HK-2 (cell line): ENCODE data around the gene HLA-DRB1.
"Not testable (repeated sequence)": the region's sequence is repeated elsewhere in the genome, so short reads cannot be mapped to it uniquely, and the experiment has no call there.

ENCODE experiments used
- DNase-seq: peaks from one replicate; pipeline ENCODE4 v3.0.0-alpha.2; 2018; ENCODE audit not compliant: unreplicated experiment

Gene HLA-DRB1

DNA sequence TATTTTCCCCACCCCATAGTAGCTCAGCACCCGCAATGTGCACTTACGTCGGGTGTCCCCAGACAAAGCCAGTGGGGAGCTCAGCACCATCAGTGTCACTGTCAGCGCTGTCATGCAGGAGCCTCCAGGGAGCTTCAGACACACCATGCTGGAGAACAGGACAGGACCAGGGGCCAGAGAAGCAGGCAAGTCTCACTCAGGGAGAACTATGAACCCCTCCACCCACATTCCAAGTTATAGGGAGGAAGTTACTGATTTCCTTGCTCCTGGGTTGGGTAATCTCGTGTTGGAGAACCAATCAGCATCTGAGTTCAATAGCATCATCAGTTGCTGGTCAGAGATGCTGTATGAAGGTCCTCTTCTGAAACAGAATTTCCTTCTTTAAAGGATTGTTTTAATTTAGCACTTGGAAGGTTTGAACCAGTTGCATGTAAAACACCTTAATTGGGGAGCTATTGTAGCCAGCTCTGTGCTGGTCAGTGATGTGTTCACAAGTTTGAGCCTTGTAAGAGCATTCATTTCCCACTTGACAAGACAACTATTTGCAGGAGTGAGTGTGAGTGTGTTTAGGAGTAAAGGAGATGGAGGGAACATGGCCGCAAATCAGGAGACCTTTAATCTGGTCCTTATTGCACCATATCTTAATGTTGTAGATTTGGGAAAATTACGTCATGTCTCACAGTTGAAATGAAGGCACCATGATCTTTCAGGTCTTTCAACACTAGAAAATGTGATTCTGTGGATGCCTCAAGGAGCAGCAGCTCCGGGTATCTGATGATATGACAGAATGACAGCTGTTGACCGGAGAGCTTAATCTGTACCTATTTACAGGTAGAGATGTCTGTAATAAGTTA lies at the start of gene HLA-DRB1:
Gene HLA-DRB1 (minus strand): TSS at position 253 of the 854 bp plus-strand sequence. CDS start 106 bp downstream, at position 147.
- no peak for DNase-seq

DNA sequence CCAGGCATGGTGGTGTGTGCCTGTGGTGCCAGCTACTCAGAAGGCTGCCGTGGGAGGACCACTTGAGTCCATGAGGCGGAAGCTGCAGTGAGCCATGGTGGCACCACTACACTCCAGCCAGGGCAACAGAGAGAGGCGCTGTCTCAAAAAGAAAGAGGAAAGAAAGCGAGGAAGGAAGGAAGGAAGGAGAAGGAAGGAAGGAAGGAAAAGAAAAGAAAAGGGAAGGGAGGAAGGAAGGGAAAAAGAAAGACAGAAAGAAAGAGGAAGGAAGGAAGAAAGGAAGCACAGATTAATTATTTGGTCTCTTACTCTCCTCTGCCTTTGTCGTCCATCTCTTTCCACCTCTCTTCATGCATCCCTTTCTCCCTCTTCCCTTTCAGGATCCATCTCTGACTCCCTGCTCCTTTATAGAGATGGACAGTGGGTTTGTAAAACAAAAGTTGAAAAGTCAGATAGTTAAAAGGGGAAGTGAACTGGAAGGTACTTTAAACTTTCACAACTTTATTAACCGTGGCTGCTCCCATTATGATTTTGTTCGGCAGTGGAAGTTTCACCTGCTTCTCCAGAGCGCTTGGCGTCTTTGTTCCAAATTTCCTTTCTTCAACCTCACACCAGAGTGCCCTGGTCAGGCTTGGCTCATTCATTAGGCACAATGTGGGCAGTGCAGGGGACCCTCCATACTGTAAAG lies 49.0 kb upstream of the HLA-DRB1 start:
- no peak for DNase-seq

DNA sequence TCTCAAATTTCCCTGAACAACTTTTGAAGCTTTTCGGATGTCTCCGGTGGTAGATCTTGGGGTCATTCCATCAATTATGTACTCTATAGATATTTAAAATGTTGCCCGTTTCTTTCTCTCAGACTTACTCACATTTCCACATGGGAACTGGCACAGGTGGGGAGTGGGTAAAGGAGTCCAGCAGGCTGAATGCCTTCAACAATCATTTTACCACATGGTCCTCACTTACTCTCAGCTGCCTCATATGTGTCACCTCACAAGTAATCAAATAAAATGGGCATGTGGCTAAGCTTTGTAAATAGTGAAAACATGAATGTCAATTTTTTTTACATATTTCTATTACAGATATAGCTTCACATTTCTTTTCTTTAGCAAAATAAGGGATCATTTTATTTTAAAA lies 48.2 kb upstream of the HLA-DRB1 start:
- no peak for DNase-seq

DNA sequence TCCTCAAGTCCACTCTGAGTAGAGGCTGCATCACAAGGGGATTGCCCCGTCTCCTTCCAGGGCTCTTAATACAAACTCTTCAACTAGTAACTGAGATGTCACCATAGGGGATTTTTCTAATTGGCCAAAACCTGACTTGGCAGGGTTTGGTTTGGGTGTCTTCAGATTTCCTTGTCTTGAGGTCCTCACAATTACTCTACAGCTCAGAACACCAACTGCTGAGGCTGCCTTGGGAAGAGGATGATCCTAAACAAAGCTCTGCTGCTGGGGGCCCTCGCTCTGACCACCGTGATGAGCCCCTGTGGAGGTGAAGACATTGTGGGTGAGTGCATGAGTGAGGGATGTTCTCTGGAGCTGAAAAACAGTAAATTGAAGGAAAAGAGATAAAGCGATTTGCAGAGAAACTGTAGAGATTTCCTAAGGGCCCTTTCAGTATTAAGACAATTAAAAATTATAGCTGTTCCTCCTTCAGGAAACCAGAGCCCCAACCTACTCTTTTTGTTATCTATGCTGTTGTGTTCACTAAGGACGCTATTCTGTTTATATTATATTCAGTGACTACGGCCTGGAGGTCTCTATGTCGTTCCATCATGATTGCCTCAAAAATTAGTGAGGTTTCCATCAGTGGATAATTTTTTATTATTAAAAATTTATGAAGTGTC lies 47.7 kb upstream of the HLA-DRB1 start, which contains the start of gene HLA-DQA1:
Gene HLA-DQA1 (plus strand): TSS at position 188 of the 662 bp plus-strand sequence. CDS start 53 bp downstream, at position 241.
- no peak for DNase-seq

DNA sequence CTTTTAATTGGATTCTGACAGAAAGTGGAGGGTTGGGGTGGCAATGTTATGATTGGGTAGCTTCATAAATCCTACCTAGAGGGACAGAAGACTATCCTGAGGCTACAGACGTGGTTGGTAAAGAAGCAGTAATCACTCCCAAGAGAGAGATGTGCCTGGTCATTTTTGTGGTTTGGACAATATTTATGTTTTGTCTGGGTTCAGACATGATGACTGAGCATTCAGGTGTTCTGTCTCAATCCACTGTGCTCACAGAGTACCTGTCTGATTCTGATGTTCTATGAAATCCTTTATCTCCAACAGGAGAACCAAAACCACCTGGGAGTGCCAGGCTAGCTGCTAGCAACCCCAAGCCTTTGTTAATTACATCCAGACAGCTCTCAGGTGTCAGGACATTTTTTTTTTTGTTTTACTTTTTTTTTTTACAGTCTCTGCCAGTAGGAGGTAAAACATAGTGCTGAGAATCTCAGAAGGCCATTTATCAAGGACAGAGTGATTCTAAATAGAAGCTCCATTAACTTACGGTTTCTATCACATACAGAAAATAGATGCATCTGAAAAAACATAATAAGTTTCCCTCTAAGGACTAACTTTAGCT lies 46.0 kb upstream of the HLA-DRB1 start:
- DNase-seq, result no peak

DNA sequence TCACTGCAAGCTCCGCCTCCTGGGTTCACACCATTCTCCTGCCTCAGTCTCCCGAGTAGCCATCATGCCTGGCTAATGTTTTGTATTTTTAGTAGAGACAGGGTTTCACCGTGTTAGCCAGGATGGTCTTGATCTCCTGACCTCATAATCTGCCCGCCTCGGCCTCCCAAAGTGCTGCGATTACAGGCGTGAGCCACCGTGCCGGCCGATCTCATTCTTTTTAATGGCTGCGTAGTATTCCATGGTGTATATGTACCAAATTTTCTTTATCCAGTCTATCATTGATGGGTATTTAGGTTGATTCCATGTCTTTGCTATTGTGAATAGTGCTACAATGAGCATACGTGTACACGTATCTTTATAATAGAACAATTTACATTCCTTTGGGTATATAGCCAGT lies 40.1 kb upstream of the HLA-DRB1 start:
- DNase-seq, result not testable (repeated sequence)

DNA sequence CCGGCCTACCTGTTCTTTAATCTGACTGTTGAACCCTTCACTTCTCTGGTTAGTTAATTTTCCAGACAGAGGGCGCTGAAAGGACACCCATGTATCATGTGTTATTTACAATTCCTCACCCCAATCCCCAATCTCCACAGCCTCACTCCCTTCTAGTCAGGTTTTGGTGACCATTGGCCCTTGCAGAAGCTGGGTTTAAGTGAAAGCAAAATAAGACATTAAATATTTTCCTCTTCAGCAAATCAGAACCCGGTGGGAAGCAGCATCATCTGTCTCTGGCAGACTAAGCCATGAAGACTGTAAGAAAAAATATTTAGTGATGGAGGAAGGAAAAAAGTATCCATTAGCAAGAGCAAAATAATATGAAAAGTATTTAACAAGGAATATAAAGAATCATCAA lies 38.2 kb upstream of the HLA-DRB1 start:
- DNase-seq, result no peak

DNA sequence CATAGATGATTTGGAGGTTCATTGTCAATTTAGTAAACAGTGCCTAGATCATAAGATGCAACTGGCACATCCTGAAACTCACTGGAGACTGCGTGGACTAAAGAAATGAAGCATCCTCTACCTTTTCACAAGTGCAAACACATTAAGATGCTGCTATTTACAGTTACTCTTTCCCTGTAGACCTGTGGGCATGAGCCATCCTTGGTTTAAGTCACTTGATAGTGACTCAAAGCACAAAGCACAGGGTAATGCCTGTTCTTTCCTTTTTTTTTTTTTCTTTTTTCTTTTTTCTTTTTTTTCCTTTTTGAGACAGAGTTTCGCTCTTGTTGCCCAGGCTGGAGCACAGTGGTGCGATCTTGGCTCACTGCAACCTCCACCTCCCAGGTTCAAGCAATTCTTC lies 37.6 kb upstream of the HLA-DRB1 start:
- DNase-seq, result no peak

DNA sequence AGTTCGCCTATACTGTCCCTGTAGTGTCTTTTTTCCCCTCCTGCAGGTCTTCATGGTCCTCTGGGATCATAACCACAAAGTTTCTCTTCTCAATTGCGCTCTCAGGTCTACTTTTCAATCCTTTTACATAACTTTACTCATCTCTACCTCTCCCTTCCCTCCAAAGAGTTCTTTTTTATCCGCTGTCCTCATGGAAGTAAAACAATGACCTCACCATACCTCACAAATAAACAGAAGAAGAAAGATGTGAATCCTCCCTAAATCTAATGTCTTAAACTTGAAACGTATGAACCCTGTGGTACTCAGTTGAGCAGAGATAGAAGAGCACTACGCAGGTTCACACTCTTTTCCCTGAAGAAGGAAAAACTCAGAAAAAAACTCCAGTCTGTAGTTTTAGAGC lies 35.5 kb upstream of the HLA-DRB1 start:
- DNase-seq, result no peak

DNA sequence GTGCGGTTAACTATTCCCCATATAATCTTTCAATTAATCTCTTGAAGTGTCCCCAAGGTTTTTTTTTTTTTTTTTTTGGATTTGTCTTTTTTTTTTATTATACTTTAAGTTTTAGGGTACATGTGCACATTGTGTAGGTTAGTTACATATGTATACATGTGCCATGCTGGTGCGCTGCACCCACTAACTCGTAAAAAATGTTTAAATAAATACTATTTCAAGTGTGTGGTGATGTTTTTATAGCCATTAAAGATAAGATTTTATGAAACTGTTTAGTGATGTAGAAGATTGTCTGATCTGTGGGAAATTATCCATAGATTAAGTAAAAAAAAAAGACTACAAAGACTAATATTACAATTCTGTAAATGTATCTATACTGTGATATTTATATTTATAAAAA lies 34.9 kb upstream of the HLA-DRB1 start:
- no peak for DNase-seq

DNA sequence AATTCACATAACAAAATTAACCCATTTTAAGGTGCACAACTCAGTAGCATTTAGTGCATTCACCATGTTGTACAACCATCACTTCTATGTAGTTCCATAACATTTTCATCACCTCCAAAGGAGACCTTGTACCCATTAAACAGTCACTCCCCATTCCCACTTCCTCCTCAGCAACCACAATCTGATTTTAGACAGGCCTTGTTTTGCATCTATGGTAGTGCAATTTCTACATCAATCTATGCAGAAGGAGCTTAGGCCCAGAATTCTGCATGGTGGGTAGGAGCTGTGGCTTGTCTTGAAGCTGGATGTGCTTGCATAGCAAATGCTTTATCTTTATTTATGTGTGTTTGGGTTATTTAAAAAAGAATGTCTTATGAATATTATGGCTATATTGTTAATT lies 34.0 kb upstream of the HLA-DRB1 start:
- DNase-seq, result no peak

DNA sequence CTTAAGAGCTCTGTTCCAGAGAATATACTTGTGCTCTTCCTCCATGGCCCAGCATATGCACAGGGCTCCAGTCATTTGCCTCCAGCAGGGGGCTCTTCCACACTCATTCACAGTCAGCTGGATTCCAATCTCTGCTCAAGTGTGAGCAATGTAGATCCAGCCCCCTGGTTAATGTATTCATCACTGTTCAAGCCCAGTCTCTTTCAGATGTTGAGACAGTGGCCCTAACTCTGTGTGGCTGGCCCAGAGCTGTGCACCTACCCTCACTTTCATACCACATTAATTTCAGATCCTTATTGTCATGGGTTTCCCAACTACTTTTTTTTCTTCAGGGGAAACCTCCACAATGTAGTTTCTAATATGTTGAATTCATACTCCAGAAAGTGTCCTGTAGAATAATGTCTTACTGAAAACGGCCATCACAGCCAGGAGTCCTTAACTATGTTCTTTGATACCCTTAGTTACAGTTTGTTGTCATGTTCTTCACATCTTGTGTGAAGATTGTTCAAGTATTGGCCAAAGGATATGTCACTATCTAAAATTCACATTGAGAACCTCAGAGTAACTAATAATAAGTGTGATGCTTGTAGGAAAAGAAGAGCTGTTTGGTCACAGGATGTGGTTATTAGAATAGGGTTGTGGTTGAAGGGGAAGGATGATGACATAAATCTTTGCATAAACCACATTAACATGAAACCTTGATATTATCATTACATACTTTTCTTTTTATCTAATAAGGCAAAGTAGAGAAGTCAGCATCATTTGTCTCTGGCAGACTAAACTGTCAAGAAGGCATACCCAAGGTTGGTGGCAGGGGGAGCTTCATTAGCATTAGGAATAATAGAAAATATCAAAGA lies 33.1 kb upstream of the HLA-DRB1 start:
- peak; percentile 38 for DNase-seq

DNA sequence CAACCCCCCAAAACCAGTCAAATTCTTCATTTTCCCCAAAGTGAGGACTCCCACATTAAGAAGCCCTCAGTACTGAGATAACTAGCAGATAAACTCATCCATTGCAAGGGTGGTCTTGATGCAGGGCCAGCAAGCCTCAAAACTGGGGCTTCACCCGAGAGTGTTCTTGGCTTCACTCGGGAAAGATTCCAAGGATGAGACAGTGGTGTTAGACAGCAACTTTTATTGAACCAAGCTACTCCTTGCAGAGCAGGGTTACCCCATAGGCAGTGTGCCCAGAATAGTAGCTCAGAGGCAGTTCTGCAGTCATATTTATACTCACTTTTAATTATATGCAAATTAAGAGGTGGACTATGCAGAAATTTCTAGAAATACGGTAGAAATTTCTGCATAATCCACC lies 31.7 kb upstream of the HLA-DRB1 start:
- DNase-seq, result no peak

DNA sequence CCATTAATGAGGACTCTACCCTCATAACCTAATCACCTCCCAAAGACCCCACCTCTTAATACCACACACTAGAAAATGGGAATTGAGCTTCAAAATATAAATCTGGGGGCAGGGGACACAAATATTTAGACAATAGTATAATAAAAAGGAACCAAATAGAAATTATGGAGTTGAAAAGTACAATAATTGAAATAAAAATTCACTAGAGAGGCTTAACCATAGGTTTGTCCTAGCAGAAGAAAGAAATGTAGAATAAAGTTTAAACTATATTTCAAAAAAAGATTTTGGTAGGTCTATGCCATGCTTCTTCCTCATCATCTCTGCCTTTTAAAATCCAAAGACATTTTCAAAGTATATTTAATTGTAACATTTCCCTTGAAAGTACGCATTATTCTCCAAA lies 28.1 kb upstream of the HLA-DRB1 start:
- no peak for DNase-seq

DNA sequence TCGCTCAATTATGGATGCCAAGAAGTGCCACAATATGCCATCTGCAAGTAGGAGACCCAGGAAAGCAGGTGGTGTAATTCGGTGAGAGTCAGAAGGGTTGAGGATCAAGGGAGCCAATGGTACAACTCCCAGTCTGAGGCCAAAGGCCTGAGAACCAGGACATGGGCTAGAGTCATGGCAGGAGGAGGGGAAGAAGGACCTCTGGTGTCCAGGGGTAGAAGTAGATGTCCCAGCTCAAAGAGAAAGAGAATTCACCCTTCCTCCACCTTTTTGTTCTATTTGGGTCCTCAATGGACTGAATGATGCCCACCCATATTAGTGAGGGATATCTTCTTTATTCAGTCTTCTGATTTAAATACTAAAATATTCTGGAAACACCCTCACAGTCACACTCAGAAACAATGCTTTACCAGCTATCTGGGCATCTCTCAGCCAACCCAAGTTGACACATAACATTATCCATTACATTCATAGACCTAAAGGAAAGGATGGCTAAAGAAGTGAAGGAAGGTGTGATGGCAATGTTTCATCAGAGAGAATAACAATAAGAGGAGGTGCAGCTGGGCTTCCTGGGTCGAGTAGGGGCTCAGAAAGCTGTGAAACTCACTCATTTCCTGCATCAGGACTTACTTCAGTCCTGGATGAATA lies 26.4 kb upstream of the HLA-DRB1 start:
- no peak for DNase-seq

DNA sequence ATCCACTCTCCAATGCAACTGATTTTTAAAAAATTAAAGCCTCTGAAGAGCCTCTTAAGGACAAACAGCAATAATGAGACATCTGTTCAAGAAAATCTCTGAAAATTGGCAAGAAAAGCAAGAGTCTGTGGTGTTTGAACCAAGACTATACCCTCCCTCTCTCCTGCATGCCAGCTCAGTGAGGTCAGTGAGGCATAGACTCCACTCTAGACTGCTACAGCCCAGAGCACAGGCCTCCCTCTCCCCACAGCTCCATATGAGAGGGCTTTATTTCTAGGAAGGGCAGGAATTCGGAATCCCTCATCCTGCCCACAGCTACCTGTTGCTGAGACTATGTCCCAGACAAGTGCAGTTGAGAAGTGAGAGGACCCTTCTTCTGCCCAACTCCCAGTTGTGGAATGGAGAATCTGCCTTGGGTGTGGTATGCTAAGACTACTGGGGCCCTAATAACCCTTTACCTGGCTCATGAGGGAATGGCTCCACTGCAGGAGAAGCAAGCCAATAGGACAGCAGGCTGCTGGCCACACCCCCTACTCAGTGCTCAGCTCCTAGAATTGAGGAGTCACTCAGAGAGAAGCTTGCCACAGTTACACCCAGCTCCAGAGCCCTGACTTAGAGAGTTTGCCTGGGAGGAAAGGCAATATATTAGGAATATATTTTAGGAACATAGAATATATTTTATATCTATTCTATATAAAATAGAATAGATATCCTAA lies 24.9 kb upstream of the HLA-DRB1 start:
- no peak for DNase-seq

DNA sequence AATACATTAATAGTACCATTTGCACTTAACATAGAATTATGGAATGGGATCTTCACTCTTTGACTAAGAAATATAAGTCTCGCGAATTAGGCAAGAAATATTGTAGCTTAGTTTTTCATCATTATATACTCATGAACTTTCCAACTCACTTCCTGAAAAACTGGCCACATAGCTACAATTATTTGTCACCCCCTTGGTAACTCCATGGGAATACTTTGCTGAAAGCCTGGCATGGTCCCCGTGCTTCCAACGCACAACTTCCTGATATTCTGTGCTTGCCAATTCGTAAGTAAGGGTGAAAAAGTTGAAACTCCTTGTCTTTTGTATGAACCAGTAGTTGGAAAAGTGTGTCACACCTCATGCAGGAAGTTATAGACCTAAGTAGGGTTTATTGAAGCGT lies 23.8 kb upstream of the HLA-DRB1 start:
- DNase-seq, result no peak

DNA sequence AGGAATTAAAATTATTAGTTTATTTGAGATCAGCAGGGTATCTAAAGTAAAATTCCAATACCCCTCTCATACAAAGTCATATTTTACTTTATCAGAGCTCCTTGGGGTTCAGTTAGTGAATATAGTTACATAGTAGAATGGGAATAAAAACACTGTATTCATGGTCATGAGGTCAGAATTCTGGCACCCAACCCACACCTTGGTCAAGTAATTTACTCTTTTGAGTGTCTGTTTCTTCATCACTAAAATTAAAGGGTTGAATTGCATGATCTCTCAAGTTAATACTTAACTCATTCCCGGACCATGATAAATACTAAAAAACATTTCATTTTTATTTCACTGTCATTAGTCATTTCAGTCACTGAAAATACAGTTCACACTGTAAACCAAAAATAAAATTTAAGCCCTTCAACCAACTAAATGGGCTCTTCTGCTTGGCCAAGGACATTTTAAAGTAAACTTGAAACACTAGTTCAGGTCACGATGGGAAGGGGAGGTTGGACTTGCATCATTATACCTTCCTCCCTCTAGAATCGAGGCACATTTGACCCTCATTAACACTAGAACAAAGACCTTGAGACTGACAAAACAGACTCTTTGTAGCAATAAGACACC lies 21.1 kb upstream of the HLA-DRB1 start:
- no peak for DNase-seq
